ENCODE data around the gene PDCD5. TPM values are rescaled to one million over a fixed set of nuclear protein-coding genes. Genes with fewer than 3 reads are reported as not detected.

The PDCD5 gene
- total and polyA plus RNA-seq, 8 donors, result 24.8 to 80.8 (median 39.9) TPM

GRCh38 chr19:32550666-32551065 lies 30.3 kb upstream of the PDCD5 start:
- H3K27me3 ChIP-seq, result no peaks in the 10 kb centered on the region
- no peak for ATAC-seq
- H3K36me3 ChIP-seq, result no peaks in the 10 kb centered on the region
- no peak for TF ChIP-seq CTCF (IDR thresholded peaks at IDR 0.05)
- H3K4me3 ChIP-seq, result no peak overlapping the region
- intact Hi-C loops (cut with DNase I), result no loop called here
- no peak for DNase-seq
- FAIRE-seq, result no peak
- H3K9me3 ChIP-seq, result no peaks in the 10 kb centered on the region
- no peak overlapping the region for H3K27ac ChIP-seq
- 36 to 38% methylated on average over 5 of the region's 5 CpGs for WGBS, 2 donors
- no peaks in the 10 kb centered on the region for H3K4me1 ChIP-seq

GRCh38 chr19:32555786-32556185 lies 25.2 kb upstream of the PDCD5 start:
- no peaks in the 10 kb centered on the region for H3K27me3 ChIP-seq
- no peaks in the 10 kb centered on the region for H3K36me3 ChIP-seq
- no peak for TF ChIP-seq CTCF (IDR thresholded peaks at IDR 0.05)
- intact Hi-C loops (cut with DNase I), result no loop called here
- H3K4me1 ChIP-seq, result no peaks in the 10 kb centered on the region
- WGBS, 2 donors, result 69 to 95% methylated on average over 1 of the region's 1 CpG
- FAIRE-seq (no peak), DNase-seq (no peak), ATAC-seq (no peak)
- no peak overlapping the region for H3K4me3 ChIP-seq
- no peak overlapping the region for H3K27ac ChIP-seq
- no peaks in the 10 kb centered on the region for H3K9me3 ChIP-seq

GRCh38 chr19:32558607-32559228 lies 22.3 kb upstream of the PDCD5 start:
- Histone ChIP-seq H3K4me3 (no peak overlapping the region), H3K27me3 (no peaks in the 10 kb centered on the region), H3K27ac (no peak overlapping the region), H3K9me3 (no peaks in the 10 kb centered on the region), H3K4me1 (no peaks in the 10 kb centered on the region), H3K36me3 (no peaks in the 10 kb centered on the region)
- no peak for DNase-seq
- no peak for FAIRE-seq
- intact Hi-C loops (cut with DNase I), result no loop called here
- 50 to 59% methylated on average over 10 of the region's 10 CpGs for WGBS, 2 donors
- no peak for ATAC-seq
- no peak for TF ChIP-seq CTCF (IDR thresholded peaks at IDR 0.05)

- no peak for TF ChIP-seq CTCF (IDR thresholded peaks at IDR 0.05)
- ATAC-seq (no peak), DNase-seq (no peak), FAIRE-seq (no peak)
- H3K9me3 ChIP-seq, result no peaks in the 10 kb centered on the region
- 82 to 93% methylated on average over 9 of the region's 9 CpGs for WGBS, 2 donors
- H3K27me3 ChIP-seq, result no peaks in the 10 kb centered on the region
- no peaks in the 10 kb centered on the region for H3K36me3 ChIP-seq
- intact Hi-C loops (cut with DNase I), result no loop called here
- H3K27ac ChIP-seq, result no peak overlapping the region
- H3K4me1 ChIP-seq, result no peaks in the 10 kb centered on the region
- H3K4me3 ChIP-seq, result no peak overlapping the region
Measured at GRCh38 chr19:32563761-32564160, 17.2 kb upstream of the PDCD5 start.

GRCh38 chr19:32566246-32566830 lies 14.7 kb upstream of the PDCD5 start:
- H3K4me3 ChIP-seq, result no peak overlapping the region
- 48 to 62% methylated on average over 5 of the region's 5 CpGs for WGBS, 2 donors
- DNase-seq (no peak), ATAC-seq (no peak), FAIRE-seq (no peak)
- TF ChIP-seq CTCF (IDR thresholded peaks at IDR 0.05), result no peak
- intact Hi-C loops (cut with DNase I), result no loop called here
- no peaks in the 10 kb centered on the region for H3K4me1 ChIP-seq
- H3K36me3 ChIP-seq, result no peaks in the 10 kb centered on the region
- H3K27me3 ChIP-seq, result no peaks in the 10 kb centered on the region
- H3K27ac ChIP-seq, result no peak overlapping the region
- H3K9me3 ChIP-seq, result no peaks in the 10 kb centered on the region

Measured in pancreas (tissue), 10 donors.